Measurements from ENCODE around the gene SMG5.

SMG5 gene

GRCh38 chr1:156262461-156263287 lies 20.0 kb downstream of the SMG5 start:
- TF ChIP-seq CTCF (conservative IDR thresholded peaks at IDR 0.05), result no peak
- H3K27ac ChIP-seq, result no peak overlapping the region

GRCh38 chr1:156260896-156261295 lies 21.7 kb downstream of the SMG5 start:
- TF ChIP-seq CTCF (conservative IDR thresholded peaks at IDR 0.05), result no peak
- H3K27ac ChIP-seq, result no peak overlapping the region

- H3K27ac ChIP-seq, result no peak overlapping the region
- no peak for TF ChIP-seq CTCF (conservative IDR thresholded peaks at IDR 0.05)
Observed at GRCh38 chr1:156259805-156260204, 22.8 kb downstream of the SMG5 start.

- no peak for TF ChIP-seq CTCF (conservative IDR thresholded peaks at IDR 0.05)
- no peak overlapping the region for H3K27ac ChIP-seq
Observed at GRCh38 chr1:156258859-156259258, 23.8 kb downstream of the SMG5 start.

- no peak overlapping the region for H3K27ac ChIP-seq
- TF ChIP-seq CTCF (conservative IDR thresholded peaks at IDR 0.05), result no peak
Observed at GRCh38 chr1:156257711-156258110, 24.9 kb downstream of the SMG5 start.

GRCh38 chr1:156253634-156254033 lies 29.0 kb downstream of the SMG5 start:
- no peak for TF ChIP-seq CTCF (conservative IDR thresholded peaks at IDR 0.05)
- H3K27ac ChIP-seq, result no peak overlapping the region

- TF ChIP-seq CTCF (conservative IDR thresholded peaks at IDR 0.05), result no peak
- H3K27ac ChIP-seq, result no peak overlapping the region; the same call in 1 of the 2 replicates
Observed at GRCh38 chr1:156251527-156251926, 31.1 kb downstream of the SMG5 start.
